HFF-Myc (cell line): ENCODE measurements around the gene NUDT3.

ENCODE experiments used
- DNase-seq: peaks from one replicate; pipeline ENCODE4 v3.0.0-alpha.2; 2011; ENCODE audit warnings: low read depth; ENCODE audit errors: extremely low read depth
- H3K4me3 ChIP-seq: replicated peaks from 2 replicates; pipeline ENCODE4 v1.5.1; 2011; ENCODE audit warnings: low read depth, mild to moderate bottlenecking, control low read depth, low read length
- CTCF ChIP-seq: IDR thresholded peaks from 2 replicates; pipeline ENCODE4 v1.5.1; 2012; ENCODE audit warnings: mild to moderate bottlenecking, low read depth, low read length, control low read depth; ENCODE audit errors: missing control alignments

The NUDT3 gene

GRCh38 chr6:34350137-34350933 is 42.1 kb downstream of the NUDT3 start:
- no peak for DNase-seq
- no peak for TF ChIP-seq CTCF
- H3K4me3 ChIP-seq, result no peak overlapping the region

GRCh38 chr6:34349211-34349610 is 43.3 kb downstream of the NUDT3 start:
- DNase-seq, result no peak
- H3K4me3 ChIP-seq, result no peak overlapping the region
- TF ChIP-seq CTCF, result no peak

GRCh38 chr6:34347303-34347702 is 45.2 kb downstream of the NUDT3 start:
- H3K4me3 ChIP-seq, result no peak overlapping the region
- DNase-seq, result no peak
- no peak for TF ChIP-seq CTCF

GRCh38 chr6:34346175-34347119 is 46.0 kb downstream of the NUDT3 start:
- no peak overlapping the region for H3K4me3 ChIP-seq
- DNase-seq, result no peak

GRCh38 chr6:34343806-34344205 is 48.7 kb downstream of the NUDT3 start:
- no peak for DNase-seq
- no peak for TF ChIP-seq CTCF
- no peak overlapping the region for H3K4me3 ChIP-seq

More at GRCh38 chr6:34346175-34347119, 46.0 kb downstream of the NUDT3 start:
- no peak for TF ChIP-seq CTCF

- no peak for TF ChIP-seq CTCF
- DNase-seq, result no peak
- H3K4me3 ChIP-seq, result no peak overlapping the region
Measured at GRCh38 chr6:34342247-34342646, 50.2 kb downstream of the NUDT3 start.
